GM12875 (cell line): Measurements from ENCODE around the gene ERP44.
"Not testable (repeated sequence)": the region's sequence is repeated elsewhere in the genome, so short reads cannot be mapped to it uniquely, and the experiment has no call there.

Source experiments
- H3K4me3 ChIP-seq: one replicate; pipeline ENCODE4 v1.5.1; 2011; ENCODE audit warnings: low read depth, low read length, control low read depth
- CTCF ChIP-seq: IDR thresholded peaks from 2 replicates; pipeline ENCODE4 v1.5.1; 2011; ENCODE audit warnings: low read depth, mild to moderate bottlenecking, control low read depth, inconsistent platforms, low read length, moderate library complexity, borderline replicate concordance; ENCODE audit not compliant: insufficient read depth

ERP44 gene

DNA sequence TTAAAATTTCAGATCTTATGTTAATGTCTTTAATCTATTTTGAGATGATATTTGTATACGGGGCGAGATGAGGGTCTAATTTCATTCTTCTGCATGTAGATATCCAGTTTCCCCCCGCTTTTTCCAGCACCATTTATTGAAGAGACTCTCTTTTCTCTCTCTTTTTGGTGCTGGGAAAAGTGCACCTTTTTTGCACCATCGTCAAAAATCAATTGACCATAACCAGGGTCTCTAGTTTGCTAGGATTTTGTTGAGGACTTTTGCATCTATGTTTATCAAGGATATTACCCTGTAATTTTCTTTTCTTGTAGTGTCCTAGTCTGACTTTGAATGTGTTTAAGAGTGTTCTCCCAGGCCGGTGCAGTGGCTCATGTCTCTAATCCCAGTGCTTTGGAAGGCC is 99.0 kb downstream of the ERP44 start:
- TF ChIP-seq CTCF, result no peak
- no peak overlapping the region for H3K4me3 ChIP-seq

DNA sequence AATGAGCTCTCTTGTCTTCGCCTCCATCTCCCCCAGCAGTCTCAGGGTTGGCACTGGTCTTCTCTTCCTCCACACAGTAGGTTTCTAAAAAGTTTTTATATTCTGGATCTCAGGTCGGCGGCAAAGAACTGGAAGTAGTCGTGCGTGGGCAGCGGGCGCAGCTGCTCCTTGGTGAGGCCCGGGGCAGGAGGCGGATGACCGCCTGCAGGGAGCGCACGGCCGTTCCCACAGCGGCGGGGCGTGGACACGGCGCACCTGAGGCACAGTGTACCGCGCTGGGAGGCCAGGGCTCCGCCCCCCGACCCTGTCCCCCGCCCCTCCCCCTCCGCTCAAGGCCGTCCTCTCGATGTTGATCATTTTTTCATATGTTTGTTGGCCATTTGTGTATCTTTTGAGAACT is 99.9 kb downstream of the ERP44 start:
- H3K4me3 ChIP-seq, result no peak overlapping the region
- no peak for TF ChIP-seq CTCF

DNA sequence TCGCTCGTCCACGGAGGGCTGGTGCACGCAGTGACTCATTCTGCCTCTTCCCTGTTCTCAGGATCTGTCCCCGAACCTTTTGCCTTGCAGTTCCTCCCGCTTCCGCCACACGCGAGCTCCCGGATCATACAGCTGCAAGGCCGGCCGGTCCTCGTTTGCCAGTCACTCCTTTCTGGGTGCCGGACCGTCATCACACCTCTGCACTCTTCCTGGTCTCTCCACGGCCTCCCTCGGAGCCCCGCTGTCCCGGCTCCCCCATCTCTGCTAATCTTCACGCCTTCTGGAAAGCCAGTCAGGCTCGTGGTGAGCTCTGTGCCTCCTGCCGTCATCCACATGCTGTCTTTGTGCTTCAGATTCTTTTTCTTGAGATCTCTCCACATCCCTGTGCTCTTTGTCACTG is 100.5 kb downstream of the ERP44 start:
- TF ChIP-seq CTCF, result no peak
- no peak overlapping the region for H3K4me3 ChIP-seq

GRCh38 chr9:99990508-99990907 is 108.3 kb downstream of the ERP44 start:
- H3K4me3 ChIP-seq, result not testable (repeated sequence)

GRCh38 chr9:99986642-99987041 is 112.2 kb downstream of the ERP44 start:
- no peak overlapping the region for H3K4me3 ChIP-seq
- no peak for TF ChIP-seq CTCF

DNA sequence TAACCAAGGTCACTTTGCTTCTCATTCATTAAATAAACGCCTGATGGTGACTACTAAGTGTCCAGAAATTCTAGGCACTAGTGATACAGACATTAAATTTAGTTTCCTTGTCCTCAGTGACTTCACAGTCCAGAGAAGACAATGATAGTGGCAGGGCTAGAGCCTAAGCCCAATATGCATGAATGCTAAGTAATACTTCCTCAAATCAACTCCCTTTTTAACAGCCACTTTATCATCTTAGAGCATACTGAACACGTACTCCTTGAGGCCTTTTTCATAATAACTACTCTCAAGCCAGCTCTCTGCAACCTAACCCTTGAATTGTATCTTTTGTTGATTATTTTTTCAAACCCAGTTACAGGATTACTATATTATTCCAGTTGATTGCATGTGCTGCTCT is 118.2 kb downstream of the ERP44 start:
- TF ChIP-seq CTCF, result no peak
- H3K4me3 ChIP-seq, result no peak overlapping the region

DNA sequence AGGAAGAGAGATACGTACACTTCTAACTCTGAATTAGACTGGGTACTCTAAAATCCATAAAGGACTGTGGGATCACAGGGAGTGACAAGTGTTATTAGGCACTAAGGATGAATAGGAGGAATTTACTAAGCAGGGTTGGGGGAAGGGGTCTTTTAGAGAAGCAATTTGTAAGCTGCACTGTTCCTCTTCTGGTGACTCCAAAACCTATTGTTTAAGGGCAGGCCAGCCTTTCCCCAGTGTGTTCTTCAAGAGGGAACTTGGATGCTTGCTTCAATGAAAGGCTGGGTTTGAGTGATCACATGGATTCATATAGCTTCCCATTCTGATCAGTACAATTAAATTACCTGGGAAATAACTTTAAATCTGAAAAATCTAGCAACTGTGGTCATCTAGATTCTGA is 120.6 kb downstream of the ERP44 start:
- H3K4me3 ChIP-seq, result no peak overlapping the region
- no peak for TF ChIP-seq CTCF
